AG09319 (cell line): Measurements from ENCODE around the gene MSMP.

Experiments
- DNase-seq: peaks from one replicate; pipeline ENCODE4 v3.0.0-alpha.2; 2010; ENCODE audit warnings: low read depth; ENCODE audit errors: extremely low read depth
- CTCF ChIP-seq: IDR thresholded peaks from 2 replicates; pipeline ENCODE4 v1.5.1; 2011; ENCODE audit warnings: low read depth, mild to moderate bottlenecking, inconsistent platforms, low read length, moderate library complexity

MSMP gene

DNA sequence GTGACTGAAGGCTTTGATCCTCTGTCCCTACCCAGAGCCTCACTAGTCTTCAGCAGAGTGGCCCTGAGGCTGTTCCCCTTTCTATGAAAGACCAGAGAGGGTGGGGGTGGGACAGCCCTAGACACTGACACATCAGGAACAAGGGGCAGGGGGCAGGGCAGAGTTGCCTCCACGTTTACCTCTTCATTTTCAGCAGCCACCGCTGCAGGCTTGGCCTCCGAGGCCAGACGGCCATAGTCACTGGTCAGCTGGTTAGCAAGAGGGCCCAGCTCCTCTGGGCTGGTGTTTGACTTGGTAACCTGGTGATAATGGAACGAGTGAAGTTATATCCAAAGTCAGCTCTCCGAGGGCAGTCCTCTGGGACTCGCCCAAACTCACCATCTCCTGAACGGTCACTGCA lies 48.7 kb downstream of the MSMP start:
- no peak for TF ChIP-seq CTCF
- no peak for DNase-seq

DNA sequence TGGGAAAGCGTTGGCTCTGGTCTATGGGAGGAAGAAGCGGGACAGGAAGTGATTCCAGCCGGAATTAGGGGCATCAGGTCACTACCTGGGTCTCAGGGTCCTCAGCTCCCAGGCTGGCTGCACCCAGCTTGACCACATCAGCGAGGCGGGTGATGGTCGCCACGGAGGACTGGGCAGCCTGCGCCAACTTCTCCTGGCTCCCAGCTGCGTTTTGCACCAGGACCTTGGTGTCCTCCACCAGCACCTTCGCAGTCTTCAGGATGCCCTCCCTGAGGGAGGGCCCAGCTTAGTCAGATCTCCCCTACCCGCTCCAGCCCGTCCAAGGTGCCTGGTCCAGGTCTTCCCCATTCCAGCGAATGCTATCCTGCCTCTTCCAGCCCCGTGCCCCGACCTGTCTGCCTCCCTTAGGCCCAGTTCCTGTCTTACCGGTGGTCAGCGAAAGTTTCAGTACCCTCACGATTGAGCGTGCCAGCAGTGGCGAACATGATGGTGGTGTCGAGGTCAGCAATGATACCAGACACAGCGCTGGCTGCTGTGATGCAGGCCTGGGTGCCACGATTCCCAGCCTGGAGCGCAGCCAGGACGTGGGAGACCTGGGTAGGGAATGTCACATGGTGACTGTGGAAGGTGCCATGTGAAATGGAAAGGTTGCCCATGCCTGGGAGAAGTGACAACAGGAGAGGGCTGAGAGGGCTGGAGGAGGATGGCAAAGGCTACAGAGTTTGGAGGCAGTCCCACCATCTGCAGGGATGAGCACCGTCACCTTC lies 50.0 kb downstream of the MSMP start:
- no peak for DNase-seq
- no peak for TF ChIP-seq CTCF
